GM13976 (cell line): ENCODE data around the gene TEX30.

ENCODE experiments used
- DNase-seq: peaks from one replicate; pipeline ENCODE4 v3.0.0; 2012; ENCODE audit warnings: low spot score
- CTCF ChIP-seq: IDR thresholded peaks from 2 replicates; pipeline ENCODE4 v1.5.1; 2012; ENCODE audit warnings: borderline replicate concordance, mild to moderate bottlenecking; ENCODE audit not compliant: insufficient read depth; ENCODE audit errors: extremely low read depth, missing control alignments, control extremely low read depth
- in situ Hi-C: fragments of 300-500 bp; cut with MboI; formaldehyde crosslinking; loops from one replicate; pipeline ENCODE4 v1.12.0; 2022; ENCODE audit warnings: low sequenced_read_pairs, mixed read lengths, inconsistent platforms; ENCODE audit not compliant: unreplicated experiment

TEX30 gene

GRCh38 chr13:102812611-102813287 is 39.2 kb upstream of the TEX30 start:
- in situ Hi-C loops: no loop called here
- TF ChIP-seq CTCF: no peak
- peak; percentile 30 for DNase-seq

GRCh38 chr13:102807699-102808098 is 34.1 kb upstream of the TEX30 start:
- TF ChIP-seq CTCF: no peak
- in situ Hi-C loops: no loop called here
- DNase-seq: no peak

GRCh38 chr13:102805680-102806079 is 32.1 kb upstream of the TEX30 start:
- no peak for DNase-seq
- in situ Hi-C loops: no loop called here
- no peak for TF ChIP-seq CTCF

- peak; percentile 93 for DNase-seq
- in situ Hi-C loops: no loop called here
- TF ChIP-seq CTCF: peak; percentile 97
These were observed 26.8 kb upstream of the TEX30 start for GRCh38 chr13:102800145-102801041.

GRCh38 chr13:102799426-102800144 is 26.0 kb upstream of the TEX30 start:
- TF ChIP-seq CTCF: no peak
- in situ Hi-C loops: no loop called here
- peak; percentile 47 for DNase-seq

- TF ChIP-seq CTCF: no peak
- peak; percentile 95 for DNase-seq
- in situ Hi-C loops: no loop called here
These were observed 25.2 kb upstream of the TEX30 start, which contains the start of the genes BIVM and POGLUT2 for GRCh38 chr13:102798581-102799425. Gene BIVM, plus strand, starts transcription at chr13:102799119. Its CDS starts 8,149 bp downstream, at chr13:102807268. Gene POGLUT2, minus strand, starts transcription at chr13:102798976. Its CDS starts 306 bp downstream, at chr13:102798670.
